GM23338 (cell line): ENCODE data around the gene TMEM247. TPM values are rescaled to one million over a fixed set of nuclear protein-coding genes. Genes with fewer than 3 reads are reported as not detected.

Source experiments
- ATAC-seq: fragments of 200-7000 bp; cut with Tn5 transposase; 3 replicates; pipeline ENCODE4 v1.9.1; 2020
- DNase-seq: peaks from one replicate; pipeline ENCODE4 v3.0.0-alpha.2; 2015; ENCODE audit warnings: low spot score
- H2AFZ ChIP-seq: fragments of 200-600 bp; sonication (generic); 2 replicates; pipeline ENCODE4 v1.8.0; 2016; ENCODE audit warnings: antibody characterized with exemption, mild to moderate bottlenecking, moderate library complexity
- H3F3A ChIP-seq: fragments of 200-600 bp; sonication (generic); replicated peaks from 2 replicates; pipeline ENCODE4 v1.8.0; 2017; ENCODE audit warnings: antibody characterized with exemption, mixed run types, low read depth
- H3K27ac ChIP-seq: fragments of 200-600 bp; sonication (generic); 2 replicates; pipeline ENCODE4 v1.6.1; 2016; ENCODE audit warnings: low read depth
- H3K27me3 ChIP-seq: fragments of 200-600 bp; sonication (generic); 2 replicates; pipeline ENCODE4 v1.8.0; 2016; ENCODE audit warnings: mild to moderate bottlenecking, mixed run types, moderate library complexity; ENCODE audit not compliant: insufficient read depth
- H3K36me3 ChIP-seq: fragments of 200-600 bp; sonication (generic); 2 replicates; pipeline ENCODE4 v1.8.0; 2016; ENCODE audit warnings: mild to moderate bottlenecking; ENCODE audit not compliant: insufficient read depth
- H3K4me1 ChIP-seq: fragments of 200-600 bp; sonication (generic); 2 replicates; pipeline ENCODE4 v1.8.0; 2016; ENCODE audit warnings: mild to moderate bottlenecking, moderate library complexity; ENCODE audit not compliant: insufficient read depth
- H3K4me2 ChIP-seq: fragments of 200-600 bp; sonication (generic); 2 replicates; pipeline ENCODE4 v1.7.1; 2017; ENCODE audit warnings: mixed run types
- H3K4me3 ChIP-seq: fragments of 200-600 bp; sonication (generic); 2 replicates; pipeline ENCODE4 v1.6.1; 2016; ENCODE audit warnings: mixed run types
- H3K79me2 ChIP-seq: fragments of 200-600 bp; sonication (generic); replicated peaks from 2 replicates; pipeline ENCODE4 v1.8.0; 2017; ENCODE audit warnings: mild to moderate bottlenecking; ENCODE audit not compliant: insufficient read depth
- H3K9me2 ChIP-seq: fragments of 200-600 bp; sonication (generic); 2 replicates; pipeline ENCODE4 v1.8.0; 2017; ENCODE audit not compliant: insufficient read depth
- H4K20me1 ChIP-seq: fragments of 200-600 bp; sonication (generic); replicated peaks from 2 replicates; pipeline ENCODE4 v1.8.0; 2017; ENCODE audit warnings: mild to moderate bottlenecking; ENCODE audit not compliant: insufficient read depth
- H3K27ac Mint-ChIP-seq: 2 replicates; pipeline ENCODE4 v1.8.0; 2020; ENCODE audit warnings: inconsistent platforms, mild to moderate bottlenecking, moderate library complexity, mixed read lengths
- H3K27me3 Mint-ChIP-seq: 3 replicates; pipeline ENCODE4 v1.8.0; 2022; ENCODE audit warnings: low read depth, mild to moderate bottlenecking, moderate library complexity, mixed read lengths, inconsistent platforms; ENCODE audit not compliant: insufficient read depth, poor library complexity
- H3K36me3 Mint-ChIP-seq: 3 replicates; pipeline ENCODE4 v1.8.0; 2021; ENCODE audit warnings: low read depth, mild to moderate bottlenecking, inconsistent platforms, moderate library complexity, mixed read lengths
- H3K4me1 Mint-ChIP-seq: 3 replicates; pipeline ENCODE4 v1.8.0; 2020; ENCODE audit warnings: mild to moderate bottlenecking, inconsistent platforms, mixed read lengths
- H3K4me3 Mint-ChIP-seq: 3 replicates; pipeline ENCODE4 v1.8.0; 2021; ENCODE audit warnings: moderate library complexity, mild to moderate bottlenecking, inconsistent platforms, mixed read lengths
- H3K9me3 Mint-ChIP-seq: 3 replicates; pipeline ENCODE4 v1.8.0; 2020; ENCODE audit warnings: moderate library complexity, mild to moderate bottlenecking, inconsistent platforms, mixed read lengths
- CREB1 ChIP-seq: fragments of 250-450 bp; sonication (Bioruptor Pico); IDR thresholded peaks from 2 replicates; pipeline ENCODE4 v1.5.0; 2020; ENCODE audit warnings: low read depth, mild to moderate bottlenecking, moderate library complexity
- JUNB ChIP-seq: IDR thresholded peaks from one replicate; pipeline ENCODE4 v1.6.1; 2016; ENCODE audit warnings: antibody characterized with exemption; ENCODE audit not compliant: unreplicated experiment
- NANOG ChIP-seq: IDR thresholded peaks from 2 replicates; pipeline ENCODE4 v1.6.1; 2016; ENCODE audit warnings: antibody characterized with exemption, borderline replicate concordance
- polyA plus RNA-seq: library from polyadenylated mRNA; unstranded; fragments of >200 nt; fragmentation: Nextera tagmentation; extraction: Ambion mirVana; gene quantifications from 2 replicates; pipeline ENCODE4 v1.2.1, GENCODE V29; 2016
- total RNA-seq: library from RNA; depleted of rRNA; stranded (reverse); fragments of >200 nt; shearing (Covaris generic); gene quantifications from 2 replicates; pipeline ENCODE4 v1.2.3, GENCODE V29; 2014
- TF ChIP-seq, protein P1 (sequence below), 2 experiments: fragments of 200-600 bp in 1 of 2; sonication (generic) in 1 of 2; conservative IDR thresholded peaks; 2 replicates each; pipeline versions ENCODE4 v1.5.1 to v1.6.1; 2016 to 2017; ENCODE audit warnings: antibody characterized with exemption in 2 of 2, low read depth in 2 of 2, mild to moderate bottlenecking in 2 of 2, moderate library complexity in 1 of 2
- TF ChIP-seq, protein P2 (sequence below): fragments of 250-450 bp; sonication (Bioruptor Pico); IDR thresholded peaks from 2 replicates; pipeline ENCODE4 v1.5.0; 2020; ENCODE audit warnings: mild to moderate bottlenecking, moderate library complexity

TMEM247 gene
- total and polyA plus RNA-seq, 2 experiments from 2014 or later, result not detected

DNA sequence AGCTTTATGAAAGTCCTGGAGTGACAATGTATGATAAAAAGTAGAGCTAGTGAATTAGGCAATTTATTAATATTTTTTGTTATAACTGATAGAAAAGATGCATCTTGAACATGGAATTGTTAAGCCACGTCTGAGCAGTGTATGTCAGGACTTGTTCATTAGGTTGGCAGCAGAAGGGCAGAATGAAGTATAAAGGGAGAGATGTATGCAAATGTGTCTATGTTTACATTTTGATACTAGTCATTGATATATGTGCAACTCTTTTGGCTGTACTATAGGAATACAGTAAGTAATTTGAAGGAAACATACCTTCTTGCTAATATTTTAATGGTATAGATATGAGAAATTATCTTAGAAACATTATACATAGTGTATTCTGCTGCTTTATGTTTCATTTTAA is 49.0 kb upstream of the TMEM247 start:
- Mint-ChIP-seq H3K27ac (no peak overlapping the region), H3K9me3 (0 out of 3 replicates have a peak, but pooled peaks cover 2% of the 10 kb centered on the region), H3K4me1 (peaks cover 4% of the 10 kb centered on the region; the same call in 2 of the 3 replicates), H3K36me3 (no peaks in the 10 kb centered on the region), H3K27me3 (peaks cover 6% of the 10 kb centered on the region), H3K4me3 (no peak overlapping the region)
- peaks cover 18% of the 10 kb centered on the region for H3K9me2 ChIP-seq
- no peaks in the 10 kb centered on the region for H3K79me2 ChIP-seq
- no peaks in the 10 kb centered on the region for H3K27me3 ChIP-seq
- no peaks in the 10 kb centered on the region; the same call in 1 of the 2 replicates for H3K4me1 ChIP-seq
- no peaks in the 10 kb centered on the region for H3F3A ChIP-seq
- no peak overlapping the region for H3K4me3 ChIP-seq
- no peak overlapping the region for H3K27ac ChIP-seq
- no peak for ATAC-seq
- H3K4me2 ChIP-seq, result no peak overlapping the region
- no peak for DNase-seq
- no peaks in the 10 kb centered on the region for H4K20me1 ChIP-seq
- H3K36me3 ChIP-seq, result no peaks in the 10 kb centered on the region
- H2AFZ ChIP-seq, result no peak overlapping the region
- TF ChIP-seq CREB1 (CRISPR knock-in tag), result no peak
- no peak for TF ChIP-seq JUNB
- TF ChIP-seq, protein P1, sequence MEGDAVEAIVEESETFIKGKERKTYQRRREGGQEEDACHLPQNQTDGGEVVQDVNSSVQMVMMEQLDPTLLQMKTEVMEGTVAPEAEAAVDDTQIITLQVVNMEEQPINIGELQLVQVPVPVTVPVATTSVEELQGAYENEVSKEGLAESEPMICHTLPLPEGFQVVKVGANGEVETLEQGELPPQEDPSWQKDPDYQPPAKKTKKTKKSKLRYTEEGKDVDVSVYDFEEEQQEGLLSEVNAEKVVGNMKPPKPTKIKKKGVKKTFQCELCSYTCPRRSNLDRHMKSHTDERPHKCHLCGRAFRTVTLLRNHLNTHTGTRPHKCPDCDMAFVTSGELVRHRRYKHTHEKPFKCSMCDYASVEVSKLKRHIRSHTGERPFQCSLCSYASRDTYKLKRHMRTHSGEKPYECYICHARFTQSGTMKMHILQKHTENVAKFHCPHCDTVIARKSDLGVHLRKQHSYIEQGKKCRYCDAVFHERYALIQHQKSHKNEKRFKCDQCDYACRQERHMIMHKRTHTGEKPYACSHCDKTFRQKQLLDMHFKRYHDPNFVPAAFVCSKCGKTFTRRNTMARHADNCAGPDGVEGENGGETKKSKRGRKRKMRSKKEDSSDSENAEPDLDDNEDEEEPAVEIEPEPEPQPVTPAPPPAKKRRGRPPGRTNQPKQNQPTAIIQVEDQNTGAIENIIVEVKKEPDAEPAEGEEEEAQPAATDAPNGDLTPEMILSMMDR (conservative IDR thresholded peaks at IDR 0.05; ENCODE audit: low read depth in 2 of 2), result no peak
- TF ChIP-seq NANOG, result no peak
- TF ChIP-seq, protein P2, sequence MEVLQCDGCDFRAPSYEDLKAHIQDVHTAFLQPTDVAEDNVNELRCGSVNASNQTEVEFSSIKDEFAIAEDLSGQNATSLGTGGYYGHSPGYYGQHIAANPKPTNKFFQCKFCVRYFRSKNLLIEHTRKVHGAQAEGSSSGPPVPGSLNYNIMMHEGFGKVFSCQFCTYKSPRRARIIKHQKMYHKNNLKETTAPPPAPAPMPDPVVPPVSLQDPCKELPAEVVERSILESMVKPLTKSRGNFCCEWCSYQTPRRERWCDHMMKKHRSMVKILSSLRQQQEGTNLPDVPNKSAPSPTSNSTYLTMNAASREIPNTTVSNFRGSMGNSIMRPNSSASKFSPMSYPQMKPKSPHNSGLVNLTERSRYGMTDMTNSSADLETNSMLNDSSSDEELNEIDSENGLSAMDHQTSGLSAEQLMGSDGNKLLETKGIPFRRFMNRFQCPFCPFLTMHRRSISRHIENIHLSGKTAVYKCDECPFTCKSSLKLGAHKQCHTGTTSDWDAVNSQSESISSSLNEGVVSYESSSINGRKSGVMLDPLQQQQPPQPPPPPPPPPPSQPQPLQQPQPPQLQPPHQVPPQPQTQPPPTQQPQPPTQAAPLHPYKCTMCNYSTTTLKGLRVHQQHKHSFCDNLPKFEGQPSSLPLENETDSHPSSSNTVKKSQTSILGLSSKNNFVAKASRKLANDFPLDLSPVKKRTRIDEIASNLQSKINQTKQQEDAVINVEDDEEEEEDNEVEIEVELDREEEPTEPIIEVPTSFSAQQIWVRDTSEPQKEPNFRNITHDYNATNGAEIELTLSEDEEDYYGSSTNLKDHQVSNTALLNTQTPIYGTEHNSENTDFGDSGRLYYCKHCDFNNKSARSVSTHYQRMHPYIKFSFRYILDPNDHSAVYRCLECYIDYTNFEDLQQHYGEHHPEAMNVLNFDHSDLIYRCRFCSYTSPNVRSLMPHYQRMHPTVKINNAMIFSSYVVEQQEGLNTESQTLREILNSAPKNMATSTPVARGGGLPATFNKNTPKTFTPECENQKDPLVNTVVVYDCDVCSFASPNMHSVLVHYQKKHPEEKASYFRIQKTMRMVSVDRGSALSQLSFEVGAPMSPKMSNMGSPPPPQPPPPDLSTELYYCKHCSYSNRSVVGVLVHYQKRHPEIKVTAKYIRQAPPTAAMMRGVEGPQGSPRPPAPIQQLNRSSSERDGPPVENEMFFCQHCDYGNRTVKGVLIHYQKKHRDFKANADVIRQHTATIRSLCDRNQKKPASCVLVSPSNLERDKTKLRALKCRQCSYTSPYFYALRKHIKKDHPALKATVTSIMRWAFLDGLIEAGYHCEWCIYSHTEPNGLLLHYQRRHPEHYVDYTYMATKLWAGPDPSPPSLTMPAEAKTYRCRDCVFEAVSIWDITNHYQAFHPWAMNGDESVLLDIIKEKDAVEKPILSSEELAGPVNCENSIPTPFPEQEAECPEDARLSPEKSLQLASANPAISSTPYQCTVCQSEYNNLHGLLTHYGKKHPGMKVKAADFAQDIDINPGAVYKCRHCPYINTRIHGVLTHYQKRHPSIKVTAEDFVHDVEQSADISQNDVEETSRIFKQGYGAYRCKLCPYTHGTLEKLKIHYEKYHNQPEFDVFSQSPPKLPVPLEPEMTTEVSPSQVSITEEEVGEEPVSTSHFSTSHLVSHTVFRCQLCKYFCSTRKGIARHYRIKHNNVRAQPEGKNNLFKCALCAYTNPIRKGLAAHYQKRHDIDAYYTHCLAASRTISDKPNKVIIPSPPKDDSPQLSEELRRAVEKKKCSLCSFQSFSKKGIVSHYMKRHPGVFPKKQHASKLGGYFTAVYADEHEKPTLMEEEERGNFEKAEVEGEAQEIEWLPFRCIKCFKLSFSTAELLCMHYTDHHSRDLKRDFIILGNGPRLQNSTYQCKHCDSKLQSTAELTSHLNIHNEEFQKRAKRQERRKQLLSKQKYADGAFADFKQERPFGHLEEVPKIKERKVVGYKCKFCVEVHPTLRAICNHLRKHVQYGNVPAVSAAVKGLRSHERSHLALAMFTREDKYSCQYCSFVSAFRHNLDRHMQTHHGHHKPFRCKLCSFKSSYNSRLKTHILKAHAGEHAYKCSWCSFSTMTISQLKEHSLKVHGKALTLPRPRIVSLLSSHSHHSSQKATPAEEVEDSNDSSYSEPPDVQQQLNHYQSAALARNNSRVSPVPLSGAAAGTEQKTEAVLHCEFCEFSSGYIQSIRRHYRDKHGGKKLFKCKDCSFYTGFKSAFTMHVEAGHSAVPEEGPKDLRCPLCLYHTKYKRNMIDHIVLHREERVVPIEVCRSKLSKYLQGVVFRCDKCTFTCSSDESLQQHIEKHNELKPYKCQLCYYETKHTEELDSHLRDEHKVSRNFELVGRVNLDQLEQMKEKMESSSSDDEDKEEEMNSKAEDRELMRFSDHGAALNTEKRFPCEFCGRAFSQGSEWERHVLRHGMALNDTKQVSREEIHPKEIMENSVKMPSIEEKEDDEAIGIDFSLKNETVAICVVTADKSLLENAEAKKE (CRISPR knock-in tag), result no peak
